Liver (tissue), 9 donors: ENCODE results near the gene SFXN5. TPM values are rescaled to one million over a fixed set of nuclear protein-coding genes. Genes with fewer than 3 reads are reported as not detected.

Experiments used
- DNase-seq: peaks from one replicate; pipeline ENCODE4 v3.0.0-alpha.2; 2017; ENCODE audit warnings: low spot score
- H3K27ac ChIP-seq, 2 donors: one replicate each; pipeline ENCODE4 v1.7.0; 2013; ENCODE audit warnings: inconsistent platforms in 2 of 2, low read length in 2 of 2, control low read depth in 1 of 2, low read depth in 1 of 2, mild to moderate bottlenecking in 1 of 2
- H3K27me3 ChIP-seq, 4 donors: one replicate each; pipeline versions ENCODE4 v1.6.1 to v1.7.0; 2013; ENCODE audit warnings: low read length in 3 of 4, inconsistent platforms in 1 of 4, mild to moderate bottlenecking in 1 of 4, moderate library complexity in 1 of 4; ENCODE audit not compliant: control insufficient read depth in 4 of 4, insufficient read depth in 4 of 4
- H3K36me3 ChIP-seq, 4 donors: one replicate each; pipeline versions ENCODE4 v1.6.1 to v1.7.0; 2013; ENCODE audit warnings: low read length in 3 of 4, mild to moderate bottlenecking in 3 of 4, low read depth in 1 of 4, moderate library complexity in 1 of 4; ENCODE audit not compliant: control insufficient read depth in 4 of 4, insufficient read depth in 3 of 4
- H3K4me1 ChIP-seq, 4 donors: one replicate each; pipeline versions ENCODE4 v1.6.1 to v1.7.0; 2013; ENCODE audit warnings: low read length in 3 of 4, mild to moderate bottlenecking in 3 of 4, moderate library complexity in 1 of 4; ENCODE audit not compliant: control insufficient read depth in 4 of 4, insufficient read depth in 4 of 4
- H3K4me3 ChIP-seq, 3 donors: one replicate each; pipeline versions ENCODE4 v1.6.1 to v1.7.0; 2013; ENCODE audit warnings: low read length in 3 of 3, control low read depth in 1 of 3, low read depth in 1 of 3, mild to moderate bottlenecking in 1 of 3
- H3K9ac ChIP-seq, 2 donors: one replicate each; pipeline ENCODE4 v1.7.0; 2013; ENCODE audit warnings: low read length in 2 of 2, mild to moderate bottlenecking in 2 of 2, moderate library complexity in 2 of 2, control low read depth in 1 of 2, low read depth in 1 of 2
- H3K9me3 ChIP-seq, 4 donors: one replicate each; pipeline versions ENCODE4 v1.6.1 to v1.7.0; 2013; ENCODE audit warnings: low read length in 3 of 4; ENCODE audit not compliant: control insufficient read depth in 4 of 4
- ATF3 ChIP-seq: IDR thresholded peaks from 2 replicates; pipeline ENCODE4 v1.6.1; 2016; ENCODE audit warnings: antibody characterized with exemption
- CTCF ChIP-seq: fragments of 150-350 bp; IDR thresholded peaks from 2 replicates; pipeline ENCODE4 v1.5.1; 2017; ENCODE audit warnings: improper control_type of control experiment, low read depth, low read length; ENCODE audit not compliant: missing input control
- EGR1 ChIP-seq, 2 donors: IDR thresholded peaks; 2 replicates each; pipeline ENCODE4 v1.6.1; 2016 to 2018; ENCODE audit warnings: antibody characterized with exemption in 2 of 2, low read depth in 2 of 2
- FOXA2 ChIP-seq: IDR thresholded peaks from 2 replicates; pipeline ENCODE4 v1.6.1; 2016; ENCODE audit warnings: antibody characterized with exemption
- HNF4A ChIP-seq, 2 donors: conservative IDR thresholded peaks; 2 replicates each; pipeline ENCODE4 v1.6.1; 2016; ENCODE audit warnings: antibody characterized with exemption in 2 of 2, mild to moderate bottlenecking in 2 of 2
- HNF4G ChIP-seq: IDR thresholded peaks from 2 replicates; pipeline ENCODE4 v1.6.1; 2016; ENCODE audit warnings: antibody characterized with exemption
- JUND ChIP-seq, 2 donors: IDR thresholded peaks; 2 replicates each; pipeline ENCODE4 v1.6.1; 2016; ENCODE audit warnings: antibody characterized with exemption in 2 of 2
- MAX ChIP-seq: IDR thresholded peaks from 2 replicates; pipeline ENCODE4 v1.6.1; 2016; ENCODE audit warnings: antibody characterized with exemption
- NR2F2 ChIP-seq: IDR thresholded peaks from 2 replicates; pipeline ENCODE4 v1.6.1; 2016; ENCODE audit warnings: antibody characterized with exemption
- RAD21 ChIP-seq, 2 donors: IDR thresholded peaks; 2 replicates each; pipeline ENCODE4 v1.6.1; 2016; ENCODE audit warnings: antibody characterized with exemption in 2 of 2, mild to moderate bottlenecking in 2 of 2
- RXRA ChIP-seq, 2 donors: IDR thresholded peaks; 2 replicates each; pipeline ENCODE4 v1.6.1; 2017 to 2018; ENCODE audit warnings: antibody characterized with exemption in 2 of 2, mild to moderate bottlenecking in 1 of 2
- SP1 ChIP-seq: IDR thresholded peaks from 2 replicates; pipeline ENCODE4 v1.6.1; 2018; ENCODE audit warnings: antibody characterized with exemption, mild to moderate bottlenecking
- TAF1 ChIP-seq: conservative IDR thresholded peaks from 2 replicates; pipeline ENCODE4 v1.6.1; 2016; ENCODE audit warnings: antibody characterized with exemption, mild to moderate bottlenecking
- YY1 ChIP-seq: IDR thresholded peaks from 2 replicates; pipeline ENCODE4 v1.6.1; 2016; ENCODE audit warnings: antibody characterized with exemption, mild to moderate bottlenecking
- WGBS: extraction: QIAGEN DNeasy Blood & Tissue Kit; methylation state at CpG from one replicate; pipeline ENCODE4 v1.1.7; 2013; 5-methylcytosine and 5-hydroxymethylcytosine counted together
- polyA plus RNA-seq, 2 donors: library from polyadenylated mRNA; stranded (reverse) in 1 of 2; unstranded in 1 of 2; fragments of 200-250 nt in 1 of 2; fragments of >200 nt in 1 of 2; fragmentation: Nextera tagmentation in 1 of 2; extraction: Ambion mirVana in 1 of 2; gene quantifications; one replicate each; pipeline versions ENCODE4 v1.2.1 to v1.2.3, GENCODE V29; 2013 to 2015
- total RNA-seq, 2 donors: library from RNA; depleted of rRNA; stranded (reverse); fragments of >200 nt; gene quantifications; one replicate each; pipeline ENCODE4 v1.2.3, GENCODE V29; 2014
- TF ChIP-seq, protein P1 (sequence below): IDR thresholded peaks from 2 replicates; pipeline ENCODE4 v1.6.1; 2016; ENCODE audit warnings: antibody characterized with exemption, mild to moderate bottlenecking
- TF ChIP-seq, protein P2 (sequence below): IDR thresholded peaks from 2 replicates; pipeline ENCODE4 v1.6.1; 2016; ENCODE audit warnings: antibody characterized with exemption
- donor health status: healthy.
- donor health status: healthy.
- donor health status: healthy.
- donor health status: healthy.
- donor health status: healthy.

Gene SFXN5
- total and polyA plus RNA-seq, 4 donors = 23.3 to 58.2 (median 29.5) TPM

- Histone ChIP-seq H3K36me3 (peaks cover 0 to 28% (median 14%) of the 10 kb centered on the region in 4 donors), H3K4me3 (no peak overlapping the region), H3K27ac (no peak overlapping the region), H3K4me1 (no peaks in the 10 kb centered on the region), H3K27me3 (no peaks in the 10 kb centered on the region), H3K9me3 (no peaks in the 10 kb centered on the region), H3K9ac (no peak overlapping the region)
- WGBS = 96% methylated on average over 10 of the region's 10 CpGs
- no peak for DNase-seq
- TF ChIP-seq ATF3 (no peak), EGR1 (IDR thresholded peaks at IDR 0.05; ENCODE audit: low read depth in 2 of 2) (no peak), HNF4G (no peak), RAD21 (IDR thresholded peaks at IDR 0.05) (no peak), YY1 (no peak), JUND (IDR thresholded peaks at IDR 0.05) (no peak), RXRA (IDR thresholded peaks at IDR 0.05) (no peak), HNF4A (conservative IDR thresholded peaks at IDR 0.05) (no peak), NR2F2 (no peak), FOXA2 (no peak)
- TF ChIP-seq, protein P1, sequence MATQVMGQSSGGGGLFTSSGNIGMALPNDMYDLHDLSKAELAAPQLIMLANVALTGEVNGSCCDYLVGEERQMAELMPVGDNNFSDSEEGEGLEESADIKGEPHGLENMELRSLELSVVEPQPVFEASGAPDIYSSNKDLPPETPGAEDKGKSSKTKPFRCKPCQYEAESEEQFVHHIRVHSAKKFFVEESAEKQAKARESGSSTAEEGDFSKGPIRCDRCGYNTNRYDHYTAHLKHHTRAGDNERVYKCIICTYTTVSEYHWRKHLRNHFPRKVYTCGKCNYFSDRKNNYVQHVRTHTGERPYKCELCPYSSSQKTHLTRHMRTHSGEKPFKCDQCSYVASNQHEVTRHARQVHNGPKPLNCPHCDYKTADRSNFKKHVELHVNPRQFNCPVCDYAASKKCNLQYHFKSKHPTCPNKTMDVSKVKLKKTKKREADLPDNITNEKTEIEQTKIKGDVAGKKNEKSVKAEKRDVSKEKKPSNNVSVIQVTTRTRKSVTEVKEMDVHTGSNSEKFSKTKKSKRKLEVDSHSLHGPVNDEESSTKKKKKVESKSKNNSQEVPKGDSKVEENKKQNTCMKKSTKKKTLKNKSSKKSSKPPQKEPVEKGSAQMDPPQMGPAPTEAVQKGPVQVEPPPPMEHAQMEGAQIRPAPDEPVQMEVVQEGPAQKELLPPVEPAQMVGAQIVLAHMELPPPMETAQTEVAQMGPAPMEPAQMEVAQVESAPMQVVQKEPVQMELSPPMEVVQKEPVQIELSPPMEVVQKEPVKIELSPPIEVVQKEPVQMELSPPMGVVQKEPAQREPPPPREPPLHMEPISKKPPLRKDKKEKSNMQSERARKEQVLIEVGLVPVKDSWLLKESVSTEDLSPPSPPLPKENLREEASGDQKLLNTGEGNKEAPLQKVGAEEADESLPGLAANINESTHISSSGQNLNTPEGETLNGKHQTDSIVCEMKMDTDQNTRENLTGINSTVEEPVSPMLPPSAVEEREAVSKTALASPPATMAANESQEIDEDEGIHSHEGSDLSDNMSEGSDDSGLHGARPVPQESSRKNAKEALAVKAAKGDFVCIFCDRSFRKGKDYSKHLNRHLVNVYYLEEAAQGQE = no peak
- TF ChIP-seq, protein P2, sequence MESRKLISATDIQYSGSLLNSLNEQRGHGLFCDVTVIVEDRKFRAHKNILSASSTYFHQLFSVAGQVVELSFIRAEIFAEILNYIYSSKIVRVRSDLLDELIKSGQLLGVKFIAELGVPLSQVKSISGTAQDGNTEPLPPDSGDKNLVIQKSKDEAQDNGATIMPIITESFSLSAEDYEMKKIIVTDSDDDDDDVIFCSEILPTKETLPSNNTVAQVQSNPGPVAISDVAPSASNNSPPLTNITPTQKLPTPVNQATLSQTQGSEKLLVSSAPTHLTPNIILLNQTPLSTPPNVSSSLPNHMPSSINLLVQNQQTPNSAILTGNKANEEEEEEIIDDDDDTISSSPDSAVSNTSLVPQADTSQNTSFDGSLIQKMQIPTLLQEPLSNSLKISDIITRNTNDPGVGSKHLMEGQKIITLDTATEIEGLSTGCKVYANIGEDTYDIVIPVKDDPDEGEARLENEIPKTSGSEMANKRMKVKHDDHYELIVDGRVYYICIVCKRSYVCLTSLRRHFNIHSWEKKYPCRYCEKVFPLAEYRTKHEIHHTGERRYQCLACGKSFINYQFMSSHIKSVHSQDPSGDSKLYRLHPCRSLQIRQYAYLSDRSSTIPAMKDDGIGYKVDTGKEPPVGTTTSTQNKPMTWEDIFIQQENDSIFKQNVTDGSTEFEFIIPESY = no peak
Measured at GRCh38 chr2:72947952-72948830, 123.3 kb downstream of the SFXN5 start.

- no peaks in the 10 kb centered on the region for H3K4me1 ChIP-seq
- peaks cover 0 to 31% (median 11%) of the 10 kb centered on the region in 4 donors for H3K36me3 ChIP-seq
- H3K27me3 ChIP-seq = no peaks in the 10 kb centered on the region
- no peak overlapping the region for H3K9ac ChIP-seq
- H3K27ac ChIP-seq = no peak overlapping the region
- H3K4me3 ChIP-seq = no peak overlapping the region
- no peaks in the 10 kb centered on the region for H3K9me3 ChIP-seq
- 96% methylated on average over 9 of the region's 9 CpGs for WGBS
- DNase-seq = no peak
- no peak for TF ChIP-seq MAX
- no peak for TF ChIP-seq TAF1
- TF ChIP-seq CTCF = no peak
- no peak for TF ChIP-seq SP1
- TF ChIP-seq, protein P2 = no peak
- TF ChIP-seq ATF3 = no peak
- no peak for TF ChIP-seq EGR1 (IDR thresholded peaks at IDR 0.05; ENCODE audit: low read depth in 2 of 2)
- TF ChIP-seq, protein P1 = no peak
- no peak for TF ChIP-seq NR2F2
- no peak for TF ChIP-seq JUND (IDR thresholded peaks at IDR 0.05)
- TF ChIP-seq RXRA (IDR thresholded peaks at IDR 0.05) = no peak
- no peak for TF ChIP-seq FOXA2
- no peak for TF ChIP-seq RAD21 (IDR thresholded peaks at IDR 0.05)
Measured at GRCh38 chr2:72946466-72946865, 125.0 kb downstream of the SFXN5 start.
